Measurements from ENCODE around the gene TANC1.

DNA sequence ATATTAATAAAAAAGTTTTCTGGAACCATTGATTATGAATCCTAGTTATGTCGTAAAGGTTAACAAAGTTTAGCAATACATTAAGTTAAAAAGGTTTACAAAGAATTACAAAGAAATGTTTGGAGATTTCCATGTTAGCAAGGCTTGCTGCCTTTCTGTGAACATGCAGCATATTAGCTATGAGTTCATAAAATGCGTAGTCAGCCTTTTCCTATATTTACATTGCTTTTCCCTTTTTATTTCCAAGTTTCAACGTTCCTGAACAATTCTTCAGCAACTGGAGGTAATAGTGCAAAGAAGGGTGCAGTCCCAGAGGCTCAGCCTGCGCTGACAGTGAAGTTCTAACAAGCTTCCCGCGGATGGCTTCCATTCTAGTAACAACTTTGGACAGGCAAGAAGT, 266.4 kb downstream of the TANC1 start:
- no peak for TF ChIP-seq CTCF (IDR thresholded peaks at IDR 0.05; ENCODE audit: extremely low read depth in 1 of 2, insufficient read depth in 1 of 2, low read depth in 1 of 2, low read length in 2 of 2)
- TF ChIP-seq POLR2A (IDR thresholded peaks at IDR 0.05; ENCODE audit: low read depth, low read length) = no peak
